CD4-positive, alpha-beta memory T cell (primary cell): ENCODE measurements around the gene LDB3. TPM values are rescaled to one million over a fixed set of nuclear protein-coding genes. Genes with fewer than 3 reads are reported as not detected.
A peak's percentile ranks its signal among the peaks of the same experiment; 100 is the strongest.

Experiments used
- CTCF ChIA-PET: fragments of 350-600 bp; sonication (Branson Sonifier 250); formaldehyde crosslinking; loops from one replicate; lab custom pipeline; 2021; ENCODE audit warnings: inconsistent platforms; ENCODE audit not compliant: partially characterized antibody; lab: Charles Lee
- POLR2A ChIA-PET: fragments of 350-600 bp; sonication (Branson Sonifier 250); formaldehyde crosslinking; loops from one replicate; lab custom pipeline; 2021; ENCODE audit not compliant: partially characterized antibody; lab: Charles Lee
- DNase-seq, 5 donors: peaks; one replicate each; pipeline versions ENCODE4 v3.0.0 to v3.0.0-alpha.2; 2020 to 2022; ENCODE audit warnings: mixed read lengths in 1 of 5
- H3K27ac ChIP-seq: one replicate; pipeline ENCODE4 v1.7.0; 2013; ENCODE audit warnings: low read depth, low read length
- H3K27me3 ChIP-seq: 2 replicates; pipeline ENCODE4 v1.7.0; 2013; ENCODE audit warnings: mild to moderate bottlenecking, low read length, moderate library complexity; ENCODE audit not compliant: insufficient read depth
- H3K36me3 ChIP-seq: 2 replicates; pipeline ENCODE4 v1.7.0; 2013; ENCODE audit warnings: mild to moderate bottlenecking, low read length, moderate library complexity; ENCODE audit not compliant: insufficient read depth
- H3K4me1 ChIP-seq: 2 replicates; pipeline ENCODE4 v1.7.0; 2013; ENCODE audit warnings: mild to moderate bottlenecking, low read length, moderate library complexity; ENCODE audit not compliant: insufficient read depth
- H3K4me3 ChIP-seq, 2 donors: one replicate each; pipeline ENCODE4 v1.7.0; 2013; ENCODE audit warnings: low read length in 2 of 2, mild to moderate bottlenecking in 1 of 2
- H3K9me3 ChIP-seq, 2 donors: one replicate each; pipeline ENCODE4 v1.7.0; 2013; ENCODE audit warnings: low read length in 2 of 2, control low read depth in 1 of 2; ENCODE audit not compliant: control insufficient read depth in 1 of 2
- H3K27ac Mint-ChIP-seq, 7 donors: one replicate each; pipeline ENCODE4 v1.8.0; 2020 to 2021; ENCODE audit warnings: mixed read lengths in 7 of 7, mild to moderate bottlenecking in 6 of 7, inconsistent platforms in 3 of 7, moderate library complexity in 3 of 7
- H3K27me3 Mint-ChIP-seq, 2 donors: one replicate each; pipeline ENCODE4 v1.8.0; 2020 to 2021; ENCODE audit warnings: mixed read lengths in 2 of 2
- H3K36me3 Mint-ChIP-seq, 2 donors: one replicate each; pipeline ENCODE4 v1.8.0; 2020 to 2021; ENCODE audit warnings: mixed read lengths in 2 of 2, inconsistent platforms in 1 of 2, mild to moderate bottlenecking in 1 of 2
- H3K4me1 Mint-ChIP-seq, 4 donors: one replicate each; pipeline ENCODE4 v1.8.0; 2020 to 2021; ENCODE audit warnings: mixed read lengths in 4 of 4, mild to moderate bottlenecking in 1 of 4
- H3K4me3 Mint-ChIP-seq, 8 donors: one replicate each; pipeline ENCODE4 v1.8.0; 2020 to 2021; ENCODE audit warnings: mixed read lengths in 8 of 8, mild to moderate bottlenecking in 7 of 8, moderate library complexity in 6 of 8, inconsistent platforms in 3 of 8
- H3K9me3 Mint-ChIP-seq, 8 donors: one replicate each; pipeline ENCODE4 v1.8.0; 2020 to 2021; ENCODE audit warnings: mixed read lengths in 8 of 8, mild to moderate bottlenecking in 5 of 8, inconsistent platforms in 3 of 8, moderate library complexity in 1 of 8
- intact Hi-C: fragments of 100-400 bp; cut with micrococcal nuclease; formaldehyde crosslinking; loops from one replicate; pipeline ENCODE4 v1.15.1; 2023
- polyA plus RNA-seq, 2 donors: library from polyadenylated mRNA; unstranded; fragments of 300-500 nt; fragmentation: Illumina TruSeq; gene quantifications; one replicate each; pipeline ENCODE4 v1.2.3, GENCODE V29; 2021
- total RNA-seq, 2 experiments: library from RNA; stranded (reverse); gene quantifications; one replicate each; pipeline ENCODE4 v1.2.3, GENCODE V29; 2021

The LDB3 gene
- total and polyA plus RNA-seq, 4 experiments from 2014 or later: 0.08 TPM; not detected in 3

GRCh38 chr10:86700851-86701617 is 32.7 kb downstream of the LDB3 start:
- ChIA-PET CTCF (interaction anchor here (1.8 kb wide), 1 partner anchor 12 kb away, joined by 4 read pairs; no protein-coding TSS in a partner anchor), POLR2A (no interaction called here)
- no peaks in the 10 kb centered on the region for H3K27me3 Mint-ChIP-seq
- H3K4me3 Mint-ChIP-seq: no peak overlapping the region
- no peaks in the 10 kb centered on the region for H3K9me3 ChIP-seq
- no peaks in the 10 kb centered on the region for H3K27me3 ChIP-seq
- H3K4me1 ChIP-seq: no peaks in the 10 kb centered on the region
- H3K27ac Mint-ChIP-seq: no peak overlapping the region
- DNase-seq: no peak
- no peaks in the 10 kb centered on the region for H3K36me3 ChIP-seq
- intact Hi-C loops: no loop called here
- H3K9me3 Mint-ChIP-seq: no peaks in the 10 kb centered on the region
- no peaks in the 10 kb centered on the region for H3K36me3 Mint-ChIP-seq
- H3K4me3 ChIP-seq: no peak overlapping the region
- H3K27ac ChIP-seq: no peak overlapping the region
- no peaks in the 10 kb centered on the region for H3K4me1 Mint-ChIP-seq

GRCh38 chr10:86703176-86703575 is 34.9 kb downstream of the LDB3 start:
- no peaks in the 10 kb centered on the region for H3K36me3 Mint-ChIP-seq
- no peak overlapping the region for H3K4me3 Mint-ChIP-seq
- ChIA-PET CTCF (interaction anchor here (1.2 to 1.5 kb wide), 3 partner anchors 9 to 197 kb away, joined by 3 to 5 read pairs (median 4); no protein-coding TSS in a partner anchor), POLR2A (no interaction called here)
- Histone ChIP-seq H3K9me3 (no peaks in the 10 kb centered on the region), H3K4me3 (no peak overlapping the region), H3K4me1 (no peaks in the 10 kb centered on the region), H3K27me3 (no peaks in the 10 kb centered on the region), H3K27ac (no peak overlapping the region), H3K36me3 (no peaks in the 10 kb centered on the region)
- DNase-seq: no peak
- no peaks in the 10 kb centered on the region for H3K27me3 Mint-ChIP-seq
- H3K9me3 Mint-ChIP-seq: no peaks in the 10 kb centered on the region
- H3K27ac Mint-ChIP-seq: no peak overlapping the region
- no peaks in the 10 kb centered on the region for H3K4me1 Mint-ChIP-seq
- intact Hi-C loops: no loop called here

GRCh38 chr10:86705139-86705538 is 36.8 kb downstream of the LDB3 start:
- intact Hi-C loops: no loop called here
- H3K27ac ChIP-seq: no peak overlapping the region
- no peak overlapping the region for H3K4me3 ChIP-seq
- no peaks in the 10 kb centered on the region for H3K9me3 ChIP-seq
- ChIA-PET CTCF (interaction anchor here (0.7 to 1.2 kb wide), 2 partner anchors 12 to 204 kb away, joined by 3 read pairs; no protein-coding TSS in a partner anchor), POLR2A (no interaction called here)
- Mint-ChIP-seq H3K27ac (peak overlapping the region in 1 of 7 donors; percentile 23), H3K36me3 (no peaks in the 10 kb centered on the region), H3K9me3 (no peaks in the 10 kb centered on the region), H3K4me1 (peaks cover 2 to 4% (median 3%) of the 10 kb centered on the region in 4 donors), H3K27me3 (no peaks in the 10 kb centered on the region), H3K4me3 (no peak overlapping the region)
- no peaks in the 10 kb centered on the region for H3K4me1 ChIP-seq
- DNase-seq: no peak
- H3K36me3 ChIP-seq: no peaks in the 10 kb centered on the region
- no peaks in the 10 kb centered on the region for H3K27me3 ChIP-seq

GRCh38 chr10:86705905-86706304 is 37.6 kb downstream of the LDB3 start:
- POLR2A ChIA-PET: no interaction called here
- intact Hi-C loops: no loop called here
- no peak overlapping the region for H3K27ac Mint-ChIP-seq

GRCh38 chr10:86706401-86706841 is 38.1 kb downstream of the LDB3 start:
- ChIA-PET POLR2A (no interaction called here), CTCF (interaction anchor here (1.2 kb wide), 1 partner anchor 13 kb away, joined by 3 read pairs; no protein-coding TSS in a partner anchor)
- intact Hi-C loops: no loop called here
- Histone ChIP-seq H3K4me1 (peaks cover 8% of the 10 kb centered on the region), H3K27me3 (no peaks in the 10 kb centered on the region), H3K36me3 (no peaks in the 10 kb centered on the region), H3K27ac (no peak overlapping the region), H3K9me3 (no peaks in the 10 kb centered on the region), H3K4me3 (no peak overlapping the region)
- Mint-ChIP-seq H3K4me1 (peaks cover 2 to 13% (median 9%) of the 10 kb centered on the region in 4 donors), H3K9me3 (no peaks in the 10 kb centered on the region), H3K4me3 (no peak overlapping the region), H3K27ac (no peak overlapping the region), H3K36me3 (no peaks in the 10 kb centered on the region), H3K27me3 (no peaks in the 10 kb centered on the region)
- DNase-seq: no peak

More at GRCh38 chr10:86705905-86706304, 37.6 kb downstream of the LDB3 start:
- H3K27me3 ChIP-seq: no peaks in the 10 kb centered on the region
- Mint-ChIP-seq H3K4me3 (no peak overlapping the region), H3K27me3 (no peaks in the 10 kb centered on the region), H3K9me3 (no peaks in the 10 kb centered on the region), H3K4me1 (peaks cover 2 to 11% (median 8%) of the 10 kb centered on the region in 4 donors), H3K36me3 (no peaks in the 10 kb centered on the region)
- H3K4me1 ChIP-seq: peaks cover 7% of the 10 kb centered on the region
- no peak overlapping the region for H3K4me3 ChIP-seq
- DNase-seq: no peak
- CTCF ChIA-PET: interaction anchor here (1.2 kb wide), 1 partner anchor 13 kb away, joined by 3 read pairs; no protein-coding TSS in a partner anchor
- H3K27ac ChIP-seq: no peak overlapping the region
- no peaks in the 10 kb centered on the region for H3K36me3 ChIP-seq
- H3K9me3 ChIP-seq: no peaks in the 10 kb centered on the region

- POLR2A ChIA-PET: no interaction called here
- intact Hi-C loops: no loop called here
- Mint-ChIP-seq H3K27me3 (no peaks in the 10 kb centered on the region), H3K36me3 (no peaks in the 10 kb centered on the region), H3K4me3 (no peak overlapping the region), H3K9me3 (no peaks in the 10 kb centered on the region), H3K27ac (no peak overlapping the region), H3K4me1 (peaks cover 4 to 16% (median 10%) of the 10 kb centered on the region in 4 donors)
- CTCF ChIA-PET: no interaction called here
- no peaks in the 10 kb centered on the region for H3K36me3 ChIP-seq
- H3K9me3 ChIP-seq: no peaks in the 10 kb centered on the region
- no peak overlapping the region for H3K4me3 ChIP-seq
- no peak overlapping the region for H3K27ac ChIP-seq
- no peak for DNase-seq
- peaks cover 10% of the 10 kb centered on the region for H3K4me1 ChIP-seq
- H3K27me3 ChIP-seq: no peaks in the 10 kb centered on the region
Measured at GRCh38 chr10:86706977-86707376, 38.7 kb downstream of the LDB3 start.

GRCh38 chr10:86707505-86707904 is 39.2 kb downstream of the LDB3 start:
- Mint-ChIP-seq H3K27me3 (no peaks in the 10 kb centered on the region), H3K9me3 (no peaks in the 10 kb centered on the region), H3K4me1 (peaks cover 6 to 20% (median 13%) of the 10 kb centered on the region in 4 donors), H3K27ac (no peak overlapping the region), H3K4me3 (no peak overlapping the region), H3K36me3 (no peaks in the 10 kb centered on the region)
- ChIA-PET POLR2A (no interaction called here), CTCF (no interaction called here)
- Histone ChIP-seq H3K4me3 (no peak overlapping the region), H3K9me3 (no peaks in the 10 kb centered on the region), H3K27ac (no peak overlapping the region), H3K27me3 (no peaks in the 10 kb centered on the region), H3K4me1 (peaks cover 15% of the 10 kb centered on the region), H3K36me3 (no peaks in the 10 kb centered on the region)
- DNase-seq: no peak
- intact Hi-C loops: no loop called here
